ENCODE measurements around the gene GREM2. TPM values are rescaled to one million over a fixed set of nuclear protein-coding genes. Genes with fewer than 3 reads are reported as not detected.

Gene GREM2
- total and polyA plus RNA-seq, 10 donors = 0.22 to 1.5 (median 0.69) TPM

GRCh38 chr1:240462277-240462676, 149.7 kb downstream of the GREM2 start:
- DNase-seq = no peak

GRCh38 chr1:240457203-240457602, 154.8 kb downstream of the GREM2 start:
- WGBS, 5 donors = 84 to 95% (median 86%) methylated on average over 5 of the region's 5 CpGs
- Histone ChIP-seq H3K36me3 (no peaks in the 10 kb centered on the region), H3K4me3 (no peak overlapping the region), H3K9me3 (no peaks in the 10 kb centered on the region), H3K4me1 (no peaks in the 10 kb centered on the region), H3K27me3 (replicated peaks in 1 of 7) (no peaks in the 10 kb centered on the region), H3K27ac (no peak overlapping the region)
- no peak for TF ChIP-seq CTCF (IDR thresholded peaks at IDR 0.05 in 8 of 11, conservative IDR thresholded peaks at IDR 0.05 in 3 of 11)
- TF ChIP-seq POLR2A (IDR thresholded peaks at IDR 0.05) = no peak
- TF ChIP-seq POLR2AphosphoS5 (IDR thresholded peaks at IDR 0.05) = no peak
- DNase-seq = no peak
- intact Hi-C loops (cut with DNase I; ENCODE audit: low total_unique reads) = no loop called here

More at GRCh38 chr1:240462277-240462676, 149.7 kb downstream of the GREM2 start:
- Histone ChIP-seq H3K9me3 (no peaks in the 10 kb centered on the region), H3K36me3 (no peaks in the 10 kb centered on the region), H3K27me3 (replicated peaks in 1 of 7) (no peaks in the 10 kb centered on the region), H3K4me3 (no peak overlapping the region), H3K4me1 (no peaks in the 10 kb centered on the region), H3K27ac (no peak overlapping the region)
- TF ChIP-seq POLR2A (IDR thresholded peaks at IDR 0.05) = no peak
- no peak for TF ChIP-seq CTCF (IDR thresholded peaks at IDR 0.05 in 8 of 11, conservative IDR thresholded peaks at IDR 0.05 in 3 of 11)
- no peak for TF ChIP-seq POLR2AphosphoS5 (IDR thresholded peaks at IDR 0.05)
- intact Hi-C loops (cut with DNase I; ENCODE audit: low total_unique reads) = no loop called here
- 76 to 86% (median 81%) methylated on average over 3 of the region's 3 CpGs for WGBS, 5 donors

GRCh38 chr1:240455228-240455821, 156.6 kb downstream of the GREM2 start:
- Histone ChIP-seq H3K4me1 (no peaks in the 10 kb centered on the region), H3K27me3 (replicated peaks in 1 of 7) (no peaks in the 10 kb centered on the region), H3K36me3 (no peaks in the 10 kb centered on the region), H3K4me3 (no peak overlapping the region), H3K27ac (no peak overlapping the region), H3K9me3 (no peaks in the 10 kb centered on the region)
- intact Hi-C loops (cut with DNase I; ENCODE audit: low total_unique reads) = no loop called here
- WGBS, 5 donors = 55 to 77% (median 64%) methylated on average over 7 of the region's 7 CpGs
- TF ChIP-seq CTCF (IDR thresholded peaks at IDR 0.05 in 8 of 11, conservative IDR thresholded peaks at IDR 0.05 in 3 of 11) (peak in 6 of 11 experiments; percentile 9 to 28 (median 21)), POLR2A (IDR thresholded peaks at IDR 0.05) (no peak), POLR2AphosphoS5 (IDR thresholded peaks at IDR 0.05) (no peak)
- DNase-seq = no peak

GRCh38 chr1:240445369-240445768, 166.6 kb downstream of the GREM2 start:
- Histone ChIP-seq H3K27me3 (replicated peaks in 1 of 7) (no peaks in the 10 kb centered on the region), H3K9me3 (no peaks in the 10 kb centered on the region), H3K36me3 (no peaks in the 10 kb centered on the region), H3K4me3 (no peak overlapping the region), H3K4me1 (no peaks in the 10 kb centered on the region), H3K27ac (no peak overlapping the region)
- WGBS, 5 donors = 79 to 90% (median 81%) methylated on average over 3 of the region's 3 CpGs
- intact Hi-C loops (cut with DNase I; ENCODE audit: low total_unique reads) = no loop called here
- no peak for DNase-seq
- no peak for TF ChIP-seq CTCF (IDR thresholded peaks at IDR 0.05 in 8 of 11, conservative IDR thresholded peaks at IDR 0.05 in 3 of 11)
- no peak for TF ChIP-seq POLR2AphosphoS5 (IDR thresholded peaks at IDR 0.05)
- TF ChIP-seq POLR2A (IDR thresholded peaks at IDR 0.05) = no peak
